GM23338 (cell line): ENCODE data around the gene BPI. TPM values are rescaled to one million over a fixed set of nuclear protein-coding genes. Genes with fewer than 3 reads are reported as not detected.

Experiments
- ATAC-seq: fragments of 200-7000 bp; cut with Tn5 transposase; 3 replicates; pipeline ENCODE4 v1.9.1; 2020
- DNase-seq: peaks from one replicate; pipeline ENCODE4 v3.0.0-alpha.2; 2015; ENCODE audit warnings: low spot score
- H2AFZ ChIP-seq: fragments of 200-600 bp; sonication (generic); 2 replicates; pipeline ENCODE4 v1.8.0; 2016; ENCODE audit warnings: antibody characterized with exemption, mild to moderate bottlenecking, moderate library complexity
- H3F3A ChIP-seq: fragments of 200-600 bp; sonication (generic); replicated peaks from 2 replicates; pipeline ENCODE4 v1.8.0; 2017; ENCODE audit warnings: antibody characterized with exemption, mixed run types, low read depth
- H3K27ac ChIP-seq: fragments of 200-600 bp; sonication (generic); 2 replicates; pipeline ENCODE4 v1.6.1; 2016; ENCODE audit warnings: low read depth
- H3K27me3 ChIP-seq: fragments of 200-600 bp; sonication (generic); 2 replicates; pipeline ENCODE4 v1.8.0; 2016; ENCODE audit warnings: mild to moderate bottlenecking, mixed run types, moderate library complexity; ENCODE audit not compliant: insufficient read depth
- H3K36me3 ChIP-seq: fragments of 200-600 bp; sonication (generic); 2 replicates; pipeline ENCODE4 v1.8.0; 2016; ENCODE audit warnings: mild to moderate bottlenecking; ENCODE audit not compliant: insufficient read depth
- H3K4me1 ChIP-seq: fragments of 200-600 bp; sonication (generic); 2 replicates; pipeline ENCODE4 v1.8.0; 2016; ENCODE audit warnings: mild to moderate bottlenecking, moderate library complexity; ENCODE audit not compliant: insufficient read depth
- H3K4me2 ChIP-seq: fragments of 200-600 bp; sonication (generic); 2 replicates; pipeline ENCODE4 v1.7.1; 2017; ENCODE audit warnings: mixed run types
- H3K4me3 ChIP-seq: fragments of 200-600 bp; sonication (generic); 2 replicates; pipeline ENCODE4 v1.6.1; 2016; ENCODE audit warnings: mixed run types
- H3K79me2 ChIP-seq: fragments of 200-600 bp; sonication (generic); replicated peaks from 2 replicates; pipeline ENCODE4 v1.8.0; 2017; ENCODE audit warnings: mild to moderate bottlenecking; ENCODE audit not compliant: insufficient read depth
- H3K9me2 ChIP-seq: fragments of 200-600 bp; sonication (generic); 2 replicates; pipeline ENCODE4 v1.8.0; 2017; ENCODE audit not compliant: insufficient read depth
- H4K20me1 ChIP-seq: fragments of 200-600 bp; sonication (generic); replicated peaks from 2 replicates; pipeline ENCODE4 v1.8.0; 2017; ENCODE audit warnings: mild to moderate bottlenecking; ENCODE audit not compliant: insufficient read depth
- H3K27ac Mint-ChIP-seq: 2 replicates; pipeline ENCODE4 v1.8.0; 2020; ENCODE audit warnings: inconsistent platforms, mild to moderate bottlenecking, moderate library complexity, mixed read lengths
- H3K27me3 Mint-ChIP-seq: 3 replicates; pipeline ENCODE4 v1.8.0; 2022; ENCODE audit warnings: low read depth, mild to moderate bottlenecking, moderate library complexity, mixed read lengths, inconsistent platforms; ENCODE audit not compliant: insufficient read depth, poor library complexity
- H3K36me3 Mint-ChIP-seq: 3 replicates; pipeline ENCODE4 v1.8.0; 2021; ENCODE audit warnings: low read depth, mild to moderate bottlenecking, inconsistent platforms, moderate library complexity, mixed read lengths
- H3K4me1 Mint-ChIP-seq: 3 replicates; pipeline ENCODE4 v1.8.0; 2020; ENCODE audit warnings: mild to moderate bottlenecking, inconsistent platforms, mixed read lengths
- H3K4me3 Mint-ChIP-seq: 3 replicates; pipeline ENCODE4 v1.8.0; 2021; ENCODE audit warnings: moderate library complexity, mild to moderate bottlenecking, inconsistent platforms, mixed read lengths
- H3K9me3 Mint-ChIP-seq: 3 replicates; pipeline ENCODE4 v1.8.0; 2020; ENCODE audit warnings: moderate library complexity, mild to moderate bottlenecking, inconsistent platforms, mixed read lengths
- CREB1 ChIP-seq: fragments of 250-450 bp; sonication (Bioruptor Pico); IDR thresholded peaks from 2 replicates; pipeline ENCODE4 v1.5.0; 2020; ENCODE audit warnings: low read depth, mild to moderate bottlenecking, moderate library complexity
- JUNB ChIP-seq: IDR thresholded peaks from one replicate; pipeline ENCODE4 v1.6.1; 2016; ENCODE audit warnings: antibody characterized with exemption; ENCODE audit not compliant: unreplicated experiment
- STAT1 ChIP-seq: IDR thresholded peaks from one replicate; pipeline ENCODE4 v1.6.1; 2016; ENCODE audit warnings: antibody characterized with exemption; ENCODE audit not compliant: unreplicated experiment
- ZNF114 ChIP-seq: fragments of 250-450 bp; sonication (Bioruptor Pico); IDR thresholded peaks from 2 replicates; pipeline ENCODE4 v1.5.0; 2020; ENCODE audit warnings: mild to moderate bottlenecking, moderate library complexity
- ZNF331 ChIP-seq: fragments of 250-450 bp; sonication (Bioruptor Pico); IDR thresholded peaks from 2 replicates; pipeline ENCODE4 v1.5.0; 2020; ENCODE audit warnings: low read depth, mild to moderate bottlenecking, moderate library complexity
- polyA plus RNA-seq: library from polyadenylated mRNA; unstranded; fragments of >200 nt; fragmentation: Nextera tagmentation; extraction: Ambion mirVana; gene quantifications from 2 replicates; pipeline ENCODE4 v1.2.1, GENCODE V29; 2016
- total RNA-seq: library from RNA; depleted of rRNA; stranded (reverse); fragments of >200 nt; shearing (Covaris generic); gene quantifications from 2 replicates; pipeline ENCODE4 v1.2.3, GENCODE V29; 2014
- TF ChIP-seq, protein P1 (sequence below): fragments of 250-450 bp; sonication (Bioruptor Pico); IDR thresholded peaks from 2 replicates; pipeline ENCODE4 v1.5.0; 2020; ENCODE audit warnings: mild to moderate bottlenecking, moderate library complexity
- TF ChIP-seq, protein P2 (sequence below): IDR thresholded peaks from 2 replicates; pipeline ENCODE4 v1.6.1; 2016; ENCODE audit warnings: antibody characterized with exemption

The BPI gene
- total and polyA plus RNA-seq, 2 experiments from 2014 or later: not detected

DNA sequence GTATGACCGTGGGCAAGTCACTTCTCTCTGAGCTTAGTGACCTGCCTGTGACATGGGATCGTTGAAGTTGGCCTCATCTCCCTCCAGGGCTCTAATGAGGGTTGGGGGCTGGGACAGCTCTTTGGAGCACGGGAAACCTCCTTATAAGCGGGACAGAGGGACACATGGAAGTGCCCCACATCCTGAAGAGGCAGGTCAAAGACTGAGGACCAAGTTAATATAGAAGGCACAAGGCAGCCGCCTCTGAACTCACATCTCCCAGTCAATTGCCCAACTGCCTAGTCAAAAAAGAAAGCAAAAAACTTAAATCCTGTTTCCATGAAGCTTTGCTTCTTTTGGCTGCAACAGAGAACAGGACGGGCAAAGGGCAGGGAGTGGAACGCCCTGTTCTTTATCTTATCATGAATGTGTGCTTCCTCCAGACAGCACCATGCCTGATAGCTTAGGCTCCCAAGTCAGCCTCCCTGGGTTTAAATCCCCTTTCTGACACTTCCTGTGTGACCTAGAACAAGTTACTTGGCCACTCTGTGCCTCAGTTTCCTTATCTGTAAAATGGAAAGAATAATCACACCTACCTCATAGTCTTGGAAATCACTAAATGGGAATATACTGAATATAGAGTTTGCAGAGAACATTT, 69.4 kb downstream of the BPI start:
- Histone ChIP-seq H3F3A (no peaks in the 10 kb centered on the region), H3K4me1 (no peaks in the 10 kb centered on the region), H3K27ac (no peak overlapping the region), H3K9me2 (0 out of 2 replicates have a peak, but pooled peaks cover 2% of the 10 kb centered on the region), H3K27me3 (no peaks in the 10 kb centered on the region), H3K36me3 (no peaks in the 10 kb centered on the region), H3K4me3 (no peak overlapping the region), H2AFZ (peak overlapping the region; percentile 47; the same call in 1 of the 2 replicates), H4K20me1 (no peaks in the 10 kb centered on the region), H3K4me2 (no peak overlapping the region), H3K79me2 (no peaks in the 10 kb centered on the region)
- Mint-ChIP-seq H3K27me3 (peaks cover 6% of the 10 kb centered on the region), H3K4me1 (peaks cover 7% of the 10 kb centered on the region; the same call in 2 of the 3 replicates), H3K9me3 (peaks cover 9% of the 10 kb centered on the region), H3K36me3 (peaks cover 5% of the 10 kb centered on the region; the same call in 1 of the 3 replicates), H3K27ac (no peak overlapping the region), H3K4me3 (no peak overlapping the region)
- DNase-seq: no peak
- no peak for ATAC-seq
- TF ChIP-seq, protein P1, sequence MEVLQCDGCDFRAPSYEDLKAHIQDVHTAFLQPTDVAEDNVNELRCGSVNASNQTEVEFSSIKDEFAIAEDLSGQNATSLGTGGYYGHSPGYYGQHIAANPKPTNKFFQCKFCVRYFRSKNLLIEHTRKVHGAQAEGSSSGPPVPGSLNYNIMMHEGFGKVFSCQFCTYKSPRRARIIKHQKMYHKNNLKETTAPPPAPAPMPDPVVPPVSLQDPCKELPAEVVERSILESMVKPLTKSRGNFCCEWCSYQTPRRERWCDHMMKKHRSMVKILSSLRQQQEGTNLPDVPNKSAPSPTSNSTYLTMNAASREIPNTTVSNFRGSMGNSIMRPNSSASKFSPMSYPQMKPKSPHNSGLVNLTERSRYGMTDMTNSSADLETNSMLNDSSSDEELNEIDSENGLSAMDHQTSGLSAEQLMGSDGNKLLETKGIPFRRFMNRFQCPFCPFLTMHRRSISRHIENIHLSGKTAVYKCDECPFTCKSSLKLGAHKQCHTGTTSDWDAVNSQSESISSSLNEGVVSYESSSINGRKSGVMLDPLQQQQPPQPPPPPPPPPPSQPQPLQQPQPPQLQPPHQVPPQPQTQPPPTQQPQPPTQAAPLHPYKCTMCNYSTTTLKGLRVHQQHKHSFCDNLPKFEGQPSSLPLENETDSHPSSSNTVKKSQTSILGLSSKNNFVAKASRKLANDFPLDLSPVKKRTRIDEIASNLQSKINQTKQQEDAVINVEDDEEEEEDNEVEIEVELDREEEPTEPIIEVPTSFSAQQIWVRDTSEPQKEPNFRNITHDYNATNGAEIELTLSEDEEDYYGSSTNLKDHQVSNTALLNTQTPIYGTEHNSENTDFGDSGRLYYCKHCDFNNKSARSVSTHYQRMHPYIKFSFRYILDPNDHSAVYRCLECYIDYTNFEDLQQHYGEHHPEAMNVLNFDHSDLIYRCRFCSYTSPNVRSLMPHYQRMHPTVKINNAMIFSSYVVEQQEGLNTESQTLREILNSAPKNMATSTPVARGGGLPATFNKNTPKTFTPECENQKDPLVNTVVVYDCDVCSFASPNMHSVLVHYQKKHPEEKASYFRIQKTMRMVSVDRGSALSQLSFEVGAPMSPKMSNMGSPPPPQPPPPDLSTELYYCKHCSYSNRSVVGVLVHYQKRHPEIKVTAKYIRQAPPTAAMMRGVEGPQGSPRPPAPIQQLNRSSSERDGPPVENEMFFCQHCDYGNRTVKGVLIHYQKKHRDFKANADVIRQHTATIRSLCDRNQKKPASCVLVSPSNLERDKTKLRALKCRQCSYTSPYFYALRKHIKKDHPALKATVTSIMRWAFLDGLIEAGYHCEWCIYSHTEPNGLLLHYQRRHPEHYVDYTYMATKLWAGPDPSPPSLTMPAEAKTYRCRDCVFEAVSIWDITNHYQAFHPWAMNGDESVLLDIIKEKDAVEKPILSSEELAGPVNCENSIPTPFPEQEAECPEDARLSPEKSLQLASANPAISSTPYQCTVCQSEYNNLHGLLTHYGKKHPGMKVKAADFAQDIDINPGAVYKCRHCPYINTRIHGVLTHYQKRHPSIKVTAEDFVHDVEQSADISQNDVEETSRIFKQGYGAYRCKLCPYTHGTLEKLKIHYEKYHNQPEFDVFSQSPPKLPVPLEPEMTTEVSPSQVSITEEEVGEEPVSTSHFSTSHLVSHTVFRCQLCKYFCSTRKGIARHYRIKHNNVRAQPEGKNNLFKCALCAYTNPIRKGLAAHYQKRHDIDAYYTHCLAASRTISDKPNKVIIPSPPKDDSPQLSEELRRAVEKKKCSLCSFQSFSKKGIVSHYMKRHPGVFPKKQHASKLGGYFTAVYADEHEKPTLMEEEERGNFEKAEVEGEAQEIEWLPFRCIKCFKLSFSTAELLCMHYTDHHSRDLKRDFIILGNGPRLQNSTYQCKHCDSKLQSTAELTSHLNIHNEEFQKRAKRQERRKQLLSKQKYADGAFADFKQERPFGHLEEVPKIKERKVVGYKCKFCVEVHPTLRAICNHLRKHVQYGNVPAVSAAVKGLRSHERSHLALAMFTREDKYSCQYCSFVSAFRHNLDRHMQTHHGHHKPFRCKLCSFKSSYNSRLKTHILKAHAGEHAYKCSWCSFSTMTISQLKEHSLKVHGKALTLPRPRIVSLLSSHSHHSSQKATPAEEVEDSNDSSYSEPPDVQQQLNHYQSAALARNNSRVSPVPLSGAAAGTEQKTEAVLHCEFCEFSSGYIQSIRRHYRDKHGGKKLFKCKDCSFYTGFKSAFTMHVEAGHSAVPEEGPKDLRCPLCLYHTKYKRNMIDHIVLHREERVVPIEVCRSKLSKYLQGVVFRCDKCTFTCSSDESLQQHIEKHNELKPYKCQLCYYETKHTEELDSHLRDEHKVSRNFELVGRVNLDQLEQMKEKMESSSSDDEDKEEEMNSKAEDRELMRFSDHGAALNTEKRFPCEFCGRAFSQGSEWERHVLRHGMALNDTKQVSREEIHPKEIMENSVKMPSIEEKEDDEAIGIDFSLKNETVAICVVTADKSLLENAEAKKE (CRISPR knock-in tag): no peak
- TF ChIP-seq ZNF114 (CRISPR knock-in tag) (no peak), JUNB (no peak), CREB1 (no peak), STAT1 (no peak), ZNF331 (no peak)
- TF ChIP-seq, protein P2, sequence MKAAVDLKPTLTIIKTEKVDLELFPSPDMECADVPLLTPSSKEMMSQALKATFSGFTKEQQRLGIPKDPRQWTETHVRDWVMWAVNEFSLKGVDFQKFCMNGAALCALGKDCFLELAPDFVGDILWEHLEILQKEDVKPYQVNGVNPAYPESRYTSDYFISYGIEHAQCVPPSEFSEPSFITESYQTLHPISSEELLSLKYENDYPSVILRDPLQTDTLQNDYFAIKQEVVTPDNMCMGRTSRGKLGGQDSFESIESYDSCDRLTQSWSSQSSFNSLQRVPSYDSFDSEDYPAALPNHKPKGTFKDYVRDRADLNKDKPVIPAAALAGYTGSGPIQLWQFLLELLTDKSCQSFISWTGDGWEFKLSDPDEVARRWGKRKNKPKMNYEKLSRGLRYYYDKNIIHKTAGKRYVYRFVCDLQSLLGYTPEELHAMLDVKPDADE: no peak
